CD4-positive, alpha-beta T cell (primary cell): ENCODE data around the gene C6. TPM values are rescaled to one million over a fixed set of nuclear protein-coding genes. Genes with fewer than 3 reads are reported as not detected.
"Not testable (repeated sequence)": the region's sequence is repeated elsewhere in the genome, so short reads cannot be mapped to it uniquely, and the experiment has no call there.

Experiments
- ATAC-seq: fragments of 200-7000 bp; cut with Tn5 transposase; one replicate; pipeline ENCODE4 v1.10.0; 2022; ENCODE audit warnings: mild to moderate bottlenecking; ENCODE audit not compliant: poor library complexity
- CTCF ChIA-PET: fragments of 350-600 bp; sonication (Branson Sonifier 250); formaldehyde crosslinking; loops from one replicate; lab custom pipeline; 2021; ENCODE audit warnings: antibody characterized with exemption, inconsistent platforms; lab: Charles Lee
- POLR2A ChIA-PET: fragments of 350-600 bp; sonication (Branson Sonifier 250); formaldehyde crosslinking; loops from one replicate; lab custom pipeline; 2021; ENCODE audit warnings: antibody characterized with exemption, inconsistent platforms; lab: Charles Lee
- DNase-seq, 14 experiments: peaks; one replicate each; pipeline ENCODE4 v3.0.0-alpha.2; 2013 to 2020; ENCODE audit warnings: mixed read lengths in 2 of 14
- H3K27ac ChIP-seq, 2 donors: one replicate each; pipeline versions ENCODE4 v1.5.1 to v1.7.0; 2013; ENCODE audit warnings: low read length in 2 of 2, low read depth in 1 of 2, mild to moderate bottlenecking in 1 of 2
- H3K27me3 ChIP-seq, 2 experiments: 1 replicate in 1 of 2; 2 replicates in 1 of 2; pipeline versions ENCODE4 v1.6.1 to v1.7.0; 2013; ENCODE audit warnings: low read length in 2 of 2, control low read depth in 1 of 2, mild to moderate bottlenecking in 1 of 2, moderate library complexity in 1 of 2; ENCODE audit not compliant: insufficient read depth in 2 of 2, control insufficient read depth in 1 of 2
- H3K36me3 ChIP-seq: one replicate; pipeline ENCODE4 v1.6.1; 2013; ENCODE audit warnings: low read length, control low read depth; ENCODE audit not compliant: insufficient read depth
- H3K4me1 ChIP-seq: one replicate; pipeline ENCODE4 v1.6.1; 2013; ENCODE audit warnings: low read length, control low read depth; ENCODE audit not compliant: insufficient read depth
- H3K4me3 ChIP-seq: one replicate; pipeline ENCODE4 v1.5.1; 2013; ENCODE audit warnings: mild to moderate bottlenecking, low read length, moderate library complexity
- H3K9me3 ChIP-seq, 2 experiments: 1 replicate in 1 of 2; 2 replicates in 1 of 2; pipeline versions ENCODE4 v1.6.1 to v1.7.0; 2013; ENCODE audit warnings: low read length in 2 of 2, mild to moderate bottlenecking in 2 of 2, control low read depth in 1 of 2, moderate library complexity in 1 of 2; ENCODE audit not compliant: control insufficient read depth in 1 of 2, insufficient read depth in 1 of 2
- H3K27ac Mint-ChIP-seq: one replicate; pipeline ENCODE4 v1.8.0; 2020; ENCODE audit warnings: mixed read lengths
- H3K27me3 Mint-ChIP-seq: one replicate; pipeline ENCODE4 v1.8.0; 2021; ENCODE audit warnings: mixed read lengths
- H3K36me3 Mint-ChIP-seq: one replicate; pipeline ENCODE4 v1.8.0; 2021; ENCODE audit warnings: low read depth, mixed read lengths
- H3K4me1 Mint-ChIP-seq: one replicate; pipeline ENCODE4 v1.8.0; 2021; ENCODE audit warnings: low read depth, mixed read lengths
- H3K4me3 Mint-ChIP-seq: one replicate; pipeline ENCODE4 v1.8.0; 2020; ENCODE audit warnings: mild to moderate bottlenecking, mixed read lengths
- H3K9me3 Mint-ChIP-seq: one replicate; pipeline ENCODE4 v1.8.0; 2020; ENCODE audit warnings: mixed read lengths
- CTCF ChIP-seq: fragments of 200-600 bp; IDR thresholded peaks from one replicate; pipeline ENCODE4 v1.8.0; 2022; ENCODE audit warnings: antibody characterized with exemption, mild to moderate bottlenecking
- intact Hi-C, 2 experiments: fragments of 100-400 bp; cut with DNase I in 1 of 2; cut with micrococcal nuclease in 1 of 2; formaldehyde crosslinking; loops; one replicate each; pipeline versions ENCODE4 v1.15.1 to v1.9.0; 2023 to 2025; cut with DNase I, micrococcal nuclease
- total RNA-seq, 174 experiments: library from RNA in 2 of 174; stranded (reverse) in 2 of 174; gene quantifications; one replicate each; pipeline ENCODE4 v1.2.3 and lab custom pipeline; 2021 to 2026

The C6 gene
- total RNA-seq, 2 experiments from 2014 or later, result not detected

DNA sequence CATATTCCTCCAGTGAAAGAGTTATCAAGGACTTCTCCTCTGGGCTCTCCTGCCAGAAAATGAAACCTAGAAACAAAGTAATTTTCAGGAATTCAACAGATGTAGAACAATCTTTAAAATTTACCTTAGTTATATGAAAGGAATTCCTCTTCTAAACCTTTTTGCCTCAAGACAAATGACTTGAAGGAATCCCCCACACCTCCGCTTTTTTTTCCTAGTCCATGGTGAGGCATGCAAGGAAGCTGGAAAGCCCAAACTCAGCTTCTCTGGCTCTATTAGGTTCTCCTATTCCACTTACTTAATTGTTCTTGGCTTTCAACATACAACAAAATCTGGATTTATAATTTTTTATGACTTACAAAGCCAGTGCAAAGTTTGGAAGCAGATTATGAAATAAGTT lies 27.2 kb downstream of the C6 start:
- no peak overlapping the region for H3K4me3 ChIP-seq
- Mint-ChIP-seq H3K27ac (no peak overlapping the region), H3K36me3 (no peaks in the 10 kb centered on the region), H3K27me3 (no peaks in the 10 kb centered on the region), H3K4me1 (no peaks in the 10 kb centered on the region), H3K9me3 (no peaks in the 10 kb centered on the region), H3K4me3 (no peak overlapping the region)
- H3K4me1 ChIP-seq, result no peaks in the 10 kb centered on the region
- TF ChIP-seq CTCF, result no peak
- H3K27ac ChIP-seq, result no peak overlapping the region
- no peaks in the 10 kb centered on the region for H3K27me3 ChIP-seq
- DNase-seq, result no peak
- no peaks in the 10 kb centered on the region for H3K9me3 ChIP-seq
- intact Hi-C loops, result no loop called here
- POLR2A ChIA-PET, result no interaction called here
- no peaks in the 10 kb centered on the region for H3K36me3 ChIP-seq
- CTCF ChIA-PET, result no interaction called here
- ATAC-seq, result no peak

DNA sequence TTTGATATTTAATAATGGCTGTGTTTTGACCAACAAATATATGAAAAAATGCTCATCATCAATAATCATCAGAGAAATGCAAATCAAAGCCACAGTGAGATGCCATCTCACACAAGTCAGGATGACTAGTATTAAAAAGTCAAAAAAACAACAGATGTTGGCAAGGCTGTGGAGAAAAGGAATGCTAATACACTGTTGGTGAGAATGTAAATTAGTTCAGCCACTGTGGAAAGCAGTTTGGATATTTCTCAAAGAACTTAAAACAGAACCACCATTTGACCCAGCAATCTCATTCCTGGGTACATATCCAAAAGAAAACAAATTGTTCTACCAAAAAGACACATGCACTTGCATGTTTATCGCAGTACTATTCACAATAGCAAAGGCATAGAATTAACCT lies 30.0 kb downstream of the C6 start:
- H3K27ac ChIP-seq, ATAC-seq, H3K4me1 Mint-ChIP-seq, H3K27me3 ChIP-seq, H3K27ac Mint-ChIP-seq, H3K36me3 Mint-ChIP-seq, DNase-seq, H3K4me1 ChIP-seq, H3K9me3 ChIP-seq, H3K4me3 ChIP-seq, H3K36me3 ChIP-seq, CTCF ChIA-PET, POLR2A ChIA-PET, H3K4me3 Mint-ChIP-seq, H3K27me3 Mint-ChIP-seq, intact Hi-C loops, H3K9me3 Mint-ChIP-seq: not testable (repeated sequence)

- no peaks in the 10 kb centered on the region for H3K9me3 Mint-ChIP-seq
- H3K36me3 Mint-ChIP-seq, result no peaks in the 10 kb centered on the region
- H3K4me3 Mint-ChIP-seq, result no peak overlapping the region
- no peak for DNase-seq
- no peaks in the 10 kb centered on the region for H3K4me1 Mint-ChIP-seq
- ChIA-PET POLR2A (no interaction called here), CTCF (no interaction called here)
- ATAC-seq, result no peak
- no peak overlapping the region for H3K4me3 ChIP-seq
- no peaks in the 10 kb centered on the region for H3K27me3 Mint-ChIP-seq
- no peaks in the 10 kb centered on the region for H3K36me3 ChIP-seq
- no peak for TF ChIP-seq CTCF
- no peak overlapping the region for H3K27ac Mint-ChIP-seq
- no peaks in the 10 kb centered on the region for H3K9me3 ChIP-seq
- H3K4me1 ChIP-seq, result no peaks in the 10 kb centered on the region
- no peak overlapping the region for H3K27ac ChIP-seq
- intact Hi-C loops, result no loop called here
- H3K27me3 ChIP-seq, result no peaks in the 10 kb centered on the region
Observed at GRCh38 chr5:41182666-41183065, 30.7 kb downstream of the C6 start.

DNA sequence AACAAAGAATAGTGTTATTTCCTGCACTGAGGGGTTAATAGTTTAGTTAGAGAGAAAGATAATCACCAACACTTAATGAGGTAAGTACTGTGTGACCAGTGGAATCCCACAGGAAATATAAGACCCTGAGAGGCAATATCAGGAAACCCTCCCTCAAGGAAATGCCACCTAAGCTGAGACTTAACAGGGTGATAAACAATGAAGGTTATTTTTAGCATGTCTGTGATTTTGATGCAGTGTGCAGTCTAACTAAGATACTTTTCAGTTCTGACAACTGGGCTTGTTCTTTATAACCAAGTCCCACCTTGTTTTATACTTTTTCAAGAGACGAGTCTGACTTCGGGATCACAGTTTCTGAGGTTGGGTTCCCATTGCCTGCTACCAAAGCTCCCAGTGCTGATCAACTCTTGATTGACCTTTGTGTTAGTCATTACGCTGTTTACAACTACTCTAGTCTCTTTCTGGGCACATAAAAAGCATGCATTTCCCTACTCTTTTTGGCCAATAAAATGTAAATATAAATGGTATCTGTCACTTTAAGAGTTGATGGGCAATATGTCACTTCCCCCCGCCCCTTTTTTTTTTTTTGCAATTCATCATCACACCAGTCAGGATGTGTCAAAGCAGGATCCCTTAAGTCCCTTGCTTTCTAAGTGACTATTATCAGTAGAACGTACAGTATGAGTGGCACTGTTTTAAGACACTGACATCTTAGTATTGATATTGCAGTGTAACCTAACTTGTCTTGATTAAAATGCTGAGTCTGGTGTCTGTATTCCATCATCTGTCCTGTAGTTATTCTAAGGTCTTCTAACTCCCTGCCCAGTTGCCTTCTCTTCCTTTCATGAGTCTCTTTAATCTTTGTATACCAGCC lies 31.4 kb downstream of the C6 start:
- POLR2A ChIA-PET, result no interaction called here
- no peak for ATAC-seq
- no peaks in the 10 kb centered on the region for H3K36me3 ChIP-seq
- TF ChIP-seq CTCF, result no peak
- CTCF ChIA-PET, result no interaction called here
- DNase-seq, result no peak
- Mint-ChIP-seq H3K4me1 (no peaks in the 10 kb centered on the region), H3K27ac (no peak overlapping the region), H3K9me3 (no peaks in the 10 kb centered on the region), H3K36me3 (no peaks in the 10 kb centered on the region), H3K4me3 (no peak overlapping the region), H3K27me3 (no peaks in the 10 kb centered on the region)
- H3K27me3 ChIP-seq, result no peaks in the 10 kb centered on the region
- intact Hi-C loops, result no loop called here
- H3K27ac ChIP-seq, result no peak overlapping the region
- no peak overlapping the region for H3K4me3 ChIP-seq
- H3K4me1 ChIP-seq, result no peaks in the 10 kb centered on the region
- H3K9me3 ChIP-seq, result no peaks in the 10 kb centered on the region
